GM18505 (cell line): Measurements from ENCODE around the gene WHRN.

ENCODE experiments used
- ATAC-seq: cut with Tn5 transposase; IDR thresholded peaks from one replicate; pipeline ENCODE4 v1.9.1; 2021; ENCODE audit not compliant: unreplicated experiment
- POLR2A ChIP-seq: IDR thresholded peaks from 4 replicates; pipeline ENCODE4 v1.6.1; 2011; ENCODE audit warnings: borderline replicate concordance; ENCODE audit not compliant: insufficient read depth, insufficient read length; ENCODE audit errors: extremely low read depth

Gene WHRN

GRCh38 chr9:114504341-114505186 lies 709 bp downstream of the WHRN start:
- no peak for ATAC-seq

GRCh38 chr9:114503522-114504340 lies 1.5 kb downstream of the WHRN start:
- TF ChIP-seq POLR2A: no peak
- no peak for ATAC-seq

More at GRCh38 chr9:114504341-114505186, 709 bp downstream of the WHRN start:
- TF ChIP-seq POLR2A: no peak

- TF ChIP-seq POLR2A: no peak
- ATAC-seq: no peak
These were observed 2.3 kb downstream of the WHRN start for GRCh38 chr9:114503009-114503408.

- ATAC-seq: no peak
- TF ChIP-seq POLR2A: no peak
These were observed 3.2 kb downstream of the WHRN start for GRCh38 chr9:114501796-114502682.

GRCh38 chr9:114500697-114501292 lies 4.5 kb downstream of the WHRN start:
- no peak for TF ChIP-seq POLR2A
- no peak for ATAC-seq

DNA sequence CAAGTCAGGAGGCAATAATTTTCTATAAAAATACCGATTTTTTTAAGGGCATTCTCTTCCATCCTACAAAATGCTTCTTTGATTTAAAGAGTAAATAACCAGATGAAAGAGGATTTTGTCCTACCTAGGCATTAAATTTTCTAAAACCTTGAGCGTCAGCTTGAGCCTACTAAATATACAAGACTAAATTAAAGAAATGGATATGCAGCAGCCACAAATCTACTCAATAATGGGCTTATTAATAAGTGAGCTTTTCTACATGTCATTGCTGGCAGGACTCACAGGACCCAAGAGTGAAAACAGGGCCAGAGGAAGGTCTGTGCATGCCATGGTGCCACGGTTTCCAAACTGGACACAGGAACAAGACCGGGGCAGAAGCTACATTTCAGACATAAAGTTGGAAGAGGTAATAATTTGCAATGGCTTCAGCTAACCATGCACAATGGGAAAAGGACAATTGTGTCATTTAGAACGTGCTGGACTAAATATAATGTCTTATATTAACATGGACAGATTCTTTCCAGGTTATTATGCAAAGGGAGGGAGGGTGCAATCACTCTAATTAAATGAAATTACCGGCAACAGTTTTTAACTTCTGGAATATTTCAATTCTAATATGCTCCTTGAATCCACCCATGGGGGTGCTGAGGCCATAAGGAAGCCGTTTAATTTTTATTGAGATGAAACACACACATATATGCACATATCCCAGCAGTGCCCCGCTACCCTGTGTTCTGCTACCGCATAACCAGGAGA lies 5.2 kb downstream of the WHRN start:
- ATAC-seq: no peak
- no peak for TF ChIP-seq POLR2A

DNA sequence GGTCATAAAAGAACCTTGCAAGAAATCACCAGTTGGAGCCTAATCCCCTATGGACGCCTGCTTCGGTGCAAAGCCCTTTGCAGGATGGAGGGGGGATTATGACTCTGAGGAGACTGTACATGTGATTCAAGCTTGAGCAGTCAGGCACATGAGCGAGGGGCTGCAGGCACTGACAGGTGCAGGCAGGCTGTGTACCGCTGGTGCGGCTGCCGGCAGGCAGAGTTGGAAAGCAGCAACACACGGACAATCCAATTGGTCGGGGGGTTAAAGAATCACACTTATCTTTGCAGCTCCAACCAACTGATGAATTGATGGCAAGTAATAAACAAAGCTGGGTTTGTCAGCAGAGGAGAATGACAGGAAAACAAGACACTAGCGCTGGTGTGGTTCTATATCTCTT lies 5.7 kb downstream of the WHRN start:
- no peak for TF ChIP-seq POLR2A
- no peak for ATAC-seq

GRCh38 chr9:114497727-114498382 lies 7.4 kb downstream of the WHRN start:
- no peak for TF ChIP-seq POLR2A

GRCh38 chr9:114497236-114497635 lies 8.0 kb downstream of the WHRN start:
- no peak for ATAC-seq
- TF ChIP-seq POLR2A: no peak

More at GRCh38 chr9:114497727-114498382, 7.4 kb downstream of the WHRN start:
- no peak for ATAC-seq

DNA sequence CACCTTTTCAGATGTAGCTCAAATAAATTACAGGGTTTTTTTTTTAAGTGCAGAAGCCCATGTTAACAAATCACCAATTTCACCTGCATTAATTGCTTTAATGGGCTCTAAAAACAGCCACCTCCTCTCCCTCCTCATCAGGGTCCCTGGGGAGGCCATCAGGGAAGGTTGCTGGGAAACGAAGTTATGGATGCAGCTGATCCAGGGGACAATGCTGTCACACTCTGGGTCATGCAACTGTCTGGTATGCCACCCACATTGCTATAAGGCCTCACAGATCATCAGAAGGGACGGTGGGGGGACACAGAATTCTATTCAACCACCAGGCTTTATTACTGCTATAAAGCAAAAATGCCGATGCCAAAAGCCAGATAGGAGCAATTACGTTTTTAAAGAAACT lies 9.3 kb downstream of the WHRN start:
- no peak for ATAC-seq
- no peak for TF ChIP-seq POLR2A

DNA sequence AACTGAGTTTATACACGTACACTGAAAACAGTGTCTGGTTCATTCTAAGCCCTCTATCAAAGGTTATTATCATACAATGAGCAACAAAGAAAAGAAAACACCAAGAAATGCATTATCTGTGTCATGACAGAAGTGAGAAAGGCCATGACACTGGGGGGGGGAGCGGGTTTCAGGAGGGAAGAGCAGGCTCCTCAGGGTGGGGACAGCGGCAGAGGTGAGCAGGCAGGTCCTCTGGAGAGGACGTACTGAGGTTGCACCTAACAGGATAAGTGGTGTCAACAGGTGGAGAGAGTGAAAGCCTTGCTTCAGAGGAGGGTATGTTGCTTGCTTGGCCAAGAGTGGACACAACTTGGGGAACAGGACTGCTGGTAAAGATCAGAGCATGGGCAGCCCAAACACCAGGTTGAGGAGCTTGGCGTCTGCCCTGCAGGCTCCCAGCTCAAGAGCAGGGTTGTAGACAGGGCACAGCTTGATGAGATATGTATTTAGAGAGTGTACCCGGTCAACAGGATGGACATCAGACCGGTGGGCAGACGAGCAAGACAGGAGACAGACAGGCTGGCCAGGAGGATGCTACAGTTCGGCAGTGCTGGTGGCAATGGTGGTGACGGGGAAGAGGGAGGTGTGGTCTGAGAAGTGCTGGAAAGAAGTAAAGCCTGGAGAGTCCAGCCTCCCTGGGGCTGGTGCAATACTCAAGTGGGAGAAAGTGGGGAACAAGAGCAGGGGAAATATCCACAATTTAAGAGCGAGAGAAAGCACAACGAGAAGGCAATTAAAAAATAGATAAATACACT lies 10.3 kb downstream of the WHRN start:
- TF ChIP-seq POLR2A: no peak
- ATAC-seq: no peak
